ENCODE measurements around the gene CARMIL3.
"Not testable (repeated sequence)": the region's sequence is repeated elsewhere in the genome, so short reads cannot be mapped to it uniquely, and the experiment has no call there.

Gene CARMIL3

GRCh38 chr14:24096545-24097181, 44.9 kb downstream of the CARMIL3 start:
- no peak for DNase-seq

- no peak for DNase-seq
Measured at GRCh38 chr14:24098229-24098926, 46.6 kb downstream of the CARMIL3 start.

GRCh38 chr14:24098927-24099813, 47.4 kb downstream of the CARMIL3 start:
- no peak for DNase-seq

- DNase-seq, result no peak
Measured at GRCh38 chr14:24100197-24100981, 48.6 kb downstream of the CARMIL3 start.

GRCh38 chr14:24100982-24101494, 49.2 kb downstream of the CARMIL3 start:
- no peak for DNase-seq

- DNase-seq, result no peak
Measured at GRCh38 chr14:24102357-24103048, 50.7 kb downstream of the CARMIL3 start.

- no peak for DNase-seq
Measured at GRCh38 chr14:24103451-24103850, 51.6 kb downstream of the CARMIL3 start.

GRCh38 chr14:24105609-24106239, 53.9 kb downstream of the CARMIL3 start:
- not testable (repeated sequence) for DNase-seq

- DNase-seq, result no peak
Measured at GRCh38 chr14:24106672-24107271, 55.0 kb downstream of the CARMIL3 start.

- no peak for DNase-seq
Measured at GRCh38 chr14:24108336-24108874, 56.6 kb downstream of the CARMIL3 start.

- DNase-seq, result no peak
Measured at GRCh38 chr14:24110060-24110459, 58.3 kb downstream of the CARMIL3 start.

GRCh38 chr14:24110523-24110922, 58.7 kb downstream of the CARMIL3 start:
- no peak for DNase-seq

GRCh38 chr14:24113379-24113800, 61.6 kb downstream of the CARMIL3 start:
- no peak for DNase-seq

- peak; percentile 65 for DNase-seq
Measured at GRCh38 chr14:24113801-24114531, 62.2 kb downstream of the CARMIL3 start.

- peak; percentile 100 for DNase-seq
Measured at GRCh38 chr14:24114532-24115421, 63.0 kb downstream of the CARMIL3 start, which contains the start of the genes DCAF11 and NRL. Gene DCAF11, plus strand, starts transcription at chr14:24114777. Its CDS starts 818 bp downstream, at chr14:24115595. Gene NRL, minus strand, starts transcription at chr14:24114949. Its CDS starts 32,101 bp downstream, at chr14:24082848.

- DNase-seq, result no peak
Measured at GRCh38 chr14:24115422-24116127, 63.8 kb downstream of the CARMIL3 start.

- DNase-seq, result no peak
Measured at GRCh38 chr14:24116128-24116814, 64.5 kb downstream of the CARMIL3 start.

Data from NCI-H2171 (cell line).